Head of caudate nucleus (tissue), 42 donors: ENCODE measurements around the gene HTR4.
"Not testable (repeated sequence)": the region's sequence is repeated elsewhere in the genome, so short reads cannot be mapped to it uniquely, and the experiment has no call there.

Source experiments
- DNase-seq, 42 donors: peaks; one replicate each; pipeline versions ENCODE4 v3.0.0 to v3.0.0-alpha.2; 2020 to 2021; ENCODE audit warnings: mixed read lengths in 7 of 42
- intact Hi-C: fragments of 100-400 bp; cut with DNase I; formaldehyde crosslinking; loops from one replicate; pipeline ENCODE4 v1.15.0; 2022

Gene HTR4

DNA sequence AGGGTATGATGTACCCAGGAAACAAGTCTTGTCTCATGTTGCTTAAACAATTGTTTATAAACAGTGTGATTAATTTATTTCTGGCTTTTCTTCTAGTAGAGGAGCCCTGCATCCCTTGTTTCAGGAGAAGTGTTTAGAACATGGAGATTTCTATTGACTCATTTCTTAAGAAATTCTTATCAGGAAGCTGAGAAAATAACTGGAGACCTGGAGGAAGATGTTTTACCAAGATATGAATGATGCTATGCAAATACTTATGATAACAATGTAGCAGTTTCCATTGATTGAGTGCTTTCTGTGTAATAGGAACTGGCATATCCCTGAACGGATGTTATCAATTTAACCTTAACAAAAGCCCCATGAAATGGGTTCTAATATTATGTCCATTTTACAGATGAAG is 162.0 kb downstream of the HTR4 start:
- intact Hi-C loops = no loop called here
- no peak for DNase-seq

DNA sequence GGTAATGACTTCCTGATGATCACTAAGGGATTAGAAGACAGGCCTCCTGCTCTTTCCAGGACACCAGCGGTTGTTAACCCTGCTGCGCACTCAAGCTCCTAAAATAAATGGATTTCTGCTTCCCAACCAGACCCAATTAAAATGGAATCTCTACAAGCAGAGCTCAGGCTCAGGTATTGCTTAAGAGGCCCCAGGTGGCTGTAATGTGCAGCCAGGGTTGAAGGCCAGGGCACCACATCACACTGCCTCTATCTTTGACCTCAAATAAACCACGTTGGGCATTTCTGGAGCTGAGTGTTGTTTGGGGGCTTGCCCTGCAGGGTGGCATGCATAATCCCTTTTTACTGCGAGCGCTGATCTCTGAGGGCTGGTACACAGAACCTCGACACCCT is 162.5 kb downstream of the HTR4 start:
- no peak for DNase-seq
- intact Hi-C loops = no loop called here

DNA sequence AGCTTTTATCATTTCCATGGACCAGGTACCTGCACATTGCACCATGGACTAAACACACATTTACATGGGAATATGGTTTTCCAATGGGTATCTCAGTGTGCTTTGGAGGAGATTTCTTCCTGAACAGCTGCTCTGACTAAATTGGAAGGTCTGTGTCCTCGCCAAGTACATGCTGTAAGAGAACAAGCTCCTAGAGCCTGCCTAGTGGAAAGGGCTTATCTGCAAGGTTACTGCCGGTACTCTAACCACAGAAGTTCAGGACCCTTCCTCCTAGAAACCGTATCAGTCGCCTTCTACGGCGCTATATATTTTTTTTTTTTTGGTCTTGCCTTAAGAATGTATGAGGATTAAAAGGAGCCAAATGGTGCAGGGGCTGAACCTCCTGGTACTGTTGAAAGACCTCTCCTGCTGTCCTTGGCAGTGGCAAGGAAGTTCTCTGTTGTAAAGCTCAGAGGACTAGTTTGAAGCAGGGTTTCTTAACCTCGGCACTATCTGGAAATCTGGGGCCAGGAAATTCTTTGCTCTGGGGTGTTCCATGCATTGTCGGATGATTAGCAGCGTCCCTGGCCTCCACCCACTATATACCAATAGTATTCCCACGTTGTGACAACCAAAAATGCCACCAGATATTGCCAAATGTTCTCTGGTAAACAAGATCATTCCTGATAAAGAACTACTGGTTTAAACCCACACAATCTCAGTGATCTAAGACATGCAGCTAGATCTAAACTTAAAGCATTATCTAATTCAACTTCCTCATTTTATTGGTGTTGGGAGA is 163.1 kb downstream of the HTR4 start:
- intact Hi-C loops = no loop called here
- DNase-seq = no peak

DNA sequence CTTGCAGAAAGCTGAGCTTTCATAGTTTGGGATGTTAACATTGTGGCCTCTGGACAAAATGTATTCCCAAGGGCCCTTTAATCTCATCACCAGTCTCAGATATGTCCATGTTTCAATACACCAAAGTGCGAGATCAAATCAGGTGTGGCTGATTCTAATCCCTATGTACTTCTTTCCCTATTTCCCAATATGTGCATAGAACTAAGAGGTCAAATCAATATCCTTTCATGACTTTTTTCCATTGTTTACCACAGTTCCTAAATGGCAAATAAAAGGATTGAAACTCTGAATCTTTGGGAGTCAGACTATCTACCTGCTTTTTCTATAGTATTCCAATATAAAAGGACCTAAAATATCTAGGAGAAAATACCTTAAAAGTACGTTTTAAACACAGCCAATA is 165.6 kb downstream of the HTR4 start:
- DNase-seq = no peak
- intact Hi-C loops = no loop called here

DNA sequence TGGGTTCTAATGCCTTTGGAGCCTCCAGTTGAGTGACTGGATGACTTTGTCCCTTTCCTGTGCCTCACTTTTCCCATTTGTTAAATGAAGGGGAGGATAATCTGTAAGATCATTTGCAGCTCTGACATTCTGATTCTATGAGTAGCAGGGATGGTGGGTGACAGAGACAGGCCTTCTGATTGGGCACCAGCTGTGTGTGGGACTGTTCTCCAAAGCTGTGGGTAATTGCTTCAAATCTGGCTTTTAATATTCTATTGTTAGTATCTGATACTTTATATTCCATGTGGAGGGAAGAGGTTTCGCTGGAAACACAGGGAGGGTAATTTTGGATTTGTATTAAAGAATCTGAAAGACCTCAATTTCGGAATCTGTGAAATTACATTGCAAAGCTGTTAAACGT is 167.9 kb downstream of the HTR4 start:
- intact Hi-C loops = no loop called here
- peak in 36 of 42 donors; percentile 19 to 89 (median 65) for DNase-seq

DNA sequence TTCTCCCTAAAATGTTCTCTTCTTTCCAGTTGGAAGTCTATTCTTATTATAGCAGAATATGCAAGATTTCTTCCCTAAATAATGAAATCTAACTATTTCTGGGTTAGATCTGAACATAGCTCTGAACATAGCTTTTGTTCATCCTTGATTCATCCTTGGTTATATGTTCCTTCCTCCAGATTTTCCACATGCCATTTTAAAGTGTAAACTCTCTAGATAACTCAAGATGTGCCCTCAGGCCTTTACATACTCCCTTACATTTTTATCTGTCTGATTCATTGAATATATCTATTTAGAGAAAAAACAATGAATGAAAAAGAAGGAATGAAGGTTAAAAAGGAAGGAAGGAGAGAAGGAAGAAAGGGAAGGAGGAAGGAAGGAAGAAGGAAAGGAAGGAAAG is 169.7 kb downstream of the HTR4 start:
- intact Hi-C loops = no loop called here
- DNase-seq = no peak

DNA sequence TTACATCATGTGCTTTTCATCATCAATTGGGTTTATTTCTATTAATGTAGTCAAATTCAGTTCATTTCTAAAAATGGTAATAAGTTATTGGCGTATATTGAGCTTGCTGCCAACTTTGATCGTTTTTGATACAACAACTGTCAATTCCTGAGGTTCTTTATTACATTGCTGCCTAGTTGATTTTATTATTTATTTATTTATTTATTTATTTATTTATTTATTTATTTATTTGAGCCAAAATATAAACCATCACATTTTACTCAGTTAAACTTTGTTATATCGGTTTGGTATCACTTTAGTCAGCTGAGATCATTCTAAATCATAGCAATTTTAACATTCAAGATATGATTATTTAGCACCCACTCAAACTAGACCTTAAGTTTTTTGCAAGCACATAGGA is 170.6 kb downstream of the HTR4 start:
- no peak for DNase-seq
- intact Hi-C loops = no loop called here

DNA sequence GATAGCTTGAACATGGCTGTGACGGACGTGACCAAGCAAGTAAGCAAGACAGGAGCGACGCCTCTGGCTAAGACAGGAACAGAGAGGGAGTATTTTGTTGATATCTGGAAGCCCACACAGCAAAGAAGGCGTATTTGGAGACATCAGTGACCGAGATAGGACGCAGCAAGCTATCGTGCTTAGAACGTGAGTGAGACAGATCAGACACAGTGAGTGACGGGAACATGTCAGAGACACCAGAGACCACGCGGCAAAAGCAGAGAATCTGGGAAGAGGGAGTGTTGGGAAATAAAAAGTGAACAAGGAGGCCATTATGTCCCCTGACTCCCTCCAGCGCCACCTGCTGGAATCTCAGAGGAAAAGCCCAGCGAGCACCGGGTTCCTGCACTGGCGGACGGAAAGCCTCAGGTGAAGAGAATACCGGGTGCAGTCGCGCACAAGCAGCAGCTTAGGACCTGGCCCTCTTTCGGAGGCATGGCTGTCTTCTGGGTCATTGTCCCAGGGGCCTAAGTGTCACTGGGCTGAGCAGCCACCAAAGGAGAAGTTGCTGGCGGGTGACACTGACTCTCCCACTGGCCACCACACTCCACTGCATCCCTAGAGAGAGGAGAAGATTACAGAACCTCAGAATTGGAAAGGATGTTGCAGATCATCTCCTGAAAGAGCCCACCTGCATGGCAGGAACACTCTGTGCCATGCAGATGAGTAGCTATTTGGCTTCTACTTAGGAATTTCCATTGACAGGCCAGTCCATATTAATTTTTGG is 171.4 kb downstream of the HTR4 start:
- intact Hi-C loops = no loop called here
- peak in 30 of 42 donors; percentile 6 to 80 (median 43) for DNase-seq

DNA sequence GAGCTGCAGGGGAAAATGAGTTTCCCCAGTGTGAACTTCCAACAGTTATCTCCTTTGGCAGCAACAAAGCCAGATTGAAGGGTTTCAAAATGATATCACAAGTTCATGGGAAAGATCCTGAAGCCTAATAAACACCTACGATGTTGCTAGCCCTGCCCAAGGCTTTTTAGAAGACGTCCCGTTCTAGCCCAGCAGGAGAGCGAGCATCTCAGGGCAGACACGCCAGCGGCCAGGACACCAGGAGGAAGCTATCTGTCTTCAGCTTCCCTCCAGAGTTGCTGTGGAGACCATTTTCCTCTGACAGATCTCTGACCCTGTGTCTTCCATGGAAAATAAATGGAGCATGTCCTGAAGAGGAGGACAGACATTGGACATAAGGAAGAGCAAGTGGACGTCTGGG is 172.1 kb downstream of the HTR4 start:
- no peak for DNase-seq
- intact Hi-C loops = no loop called here

DNA sequence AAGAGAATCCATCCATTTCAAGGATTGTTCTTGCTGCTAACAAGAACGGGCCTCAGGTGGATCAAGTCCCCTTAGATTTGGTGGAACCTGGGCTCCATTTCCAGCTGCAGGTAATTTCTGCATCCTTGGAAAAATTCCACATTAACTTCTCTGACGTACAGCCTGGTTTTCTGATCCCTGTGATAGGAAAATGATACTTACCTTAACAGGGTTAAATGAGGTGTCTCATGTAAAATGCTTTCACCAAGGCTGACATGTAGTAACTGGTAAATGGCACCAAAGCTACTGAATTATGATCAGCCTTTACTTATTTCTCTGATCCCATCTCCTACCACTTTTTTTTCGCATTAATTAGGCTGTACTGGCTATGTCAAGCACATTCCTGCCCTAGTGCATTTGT is 176.9 kb downstream of the HTR4 start:
- intact Hi-C loops = no loop called here
- no peak for DNase-seq

DNA sequence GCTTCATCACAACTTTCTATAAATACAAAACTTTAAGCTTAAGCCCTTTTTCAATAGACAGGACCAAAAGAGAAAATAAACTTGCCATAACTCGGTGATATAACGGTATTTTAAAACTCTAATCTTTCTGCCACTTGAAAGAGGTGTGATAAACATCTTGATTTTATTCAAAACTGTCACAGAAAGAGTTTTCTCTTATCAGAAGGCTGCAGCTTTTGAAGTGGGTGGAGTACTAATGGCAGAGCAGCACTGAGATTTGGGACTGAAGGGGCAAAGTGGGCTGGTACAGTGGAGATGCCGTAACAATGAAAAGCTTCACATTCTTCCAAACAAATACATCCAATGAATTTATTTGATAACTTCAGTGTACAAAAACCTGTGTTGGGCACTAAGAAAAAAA is 178.0 kb downstream of the HTR4 start:
- intact Hi-C loops = no loop called here
- DNase-seq = no peak

DNA sequence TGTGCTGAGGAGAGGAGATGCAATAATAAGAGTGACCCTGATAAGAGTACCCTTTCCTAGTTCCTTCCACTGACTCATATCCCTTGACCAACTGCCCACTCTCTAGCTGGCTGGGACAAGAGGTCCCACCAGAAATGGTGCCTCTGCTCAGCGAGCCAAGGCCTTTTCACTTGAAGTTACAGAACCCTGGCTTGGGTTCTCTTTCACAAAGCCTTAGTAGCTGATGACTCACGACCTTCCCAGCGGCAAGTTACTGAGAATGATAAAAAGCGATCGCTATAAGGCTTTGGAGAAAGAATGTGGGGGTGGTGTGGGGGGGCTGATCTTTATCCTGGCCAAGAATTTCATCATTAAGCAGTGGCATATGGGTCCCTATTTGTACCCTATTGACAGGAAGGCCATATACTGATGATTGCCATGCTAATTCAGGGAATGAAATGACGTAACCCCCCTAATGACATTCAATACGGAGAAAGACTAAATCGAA is 180.3 kb downstream of the HTR4 start:
- peak in 27 of 42 donors; percentile 26 to 83 (median 48) for DNase-seq
- intact Hi-C loops = no loop called here

DNA sequence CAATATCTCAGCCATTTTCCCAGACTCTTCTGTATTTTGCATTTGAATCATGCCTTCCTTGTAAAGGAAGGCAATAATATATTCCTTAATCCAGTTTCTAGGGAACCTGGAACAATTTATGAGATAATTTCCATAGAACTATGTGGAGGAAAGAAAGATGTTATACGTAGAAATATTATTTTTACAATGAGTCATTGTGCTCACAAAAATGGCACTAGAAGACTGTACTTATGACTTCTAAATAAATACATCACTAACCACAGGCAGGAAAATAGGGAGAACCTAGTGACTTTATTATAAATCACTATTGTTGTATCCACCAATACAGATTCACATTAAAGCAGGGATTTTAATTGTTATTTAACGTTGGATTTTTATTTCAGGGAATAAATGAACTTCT is 182.9 kb downstream of the HTR4 start:
- DNase-seq = no peak
- intact Hi-C loops = no loop called here

DNA sequence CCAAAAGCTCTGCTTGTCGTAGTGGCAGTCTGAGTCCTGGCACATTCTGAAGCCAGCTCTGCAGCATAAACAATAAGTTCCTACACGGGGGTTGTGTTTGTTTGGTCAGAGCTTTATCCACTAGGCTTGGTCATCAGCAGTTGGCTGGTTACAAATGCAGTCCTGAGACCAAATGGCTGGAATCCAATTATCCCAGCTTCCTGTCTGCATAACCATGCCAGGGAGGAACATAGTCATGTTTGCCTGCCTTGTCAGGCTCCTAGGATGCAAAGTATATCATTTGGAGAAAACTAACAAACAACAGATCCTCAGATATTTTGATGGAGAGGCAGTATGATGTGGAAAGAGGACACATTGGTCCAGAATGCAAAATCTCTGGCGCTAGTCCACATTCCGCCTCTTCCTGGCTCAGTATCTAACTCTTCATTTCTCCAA is 184.8 kb downstream of the HTR4 start:
- DNase-seq = peak in 35 of 42 donors; percentile 15 to 88 (median 57)
- intact Hi-C loops = no loop called here

DNA sequence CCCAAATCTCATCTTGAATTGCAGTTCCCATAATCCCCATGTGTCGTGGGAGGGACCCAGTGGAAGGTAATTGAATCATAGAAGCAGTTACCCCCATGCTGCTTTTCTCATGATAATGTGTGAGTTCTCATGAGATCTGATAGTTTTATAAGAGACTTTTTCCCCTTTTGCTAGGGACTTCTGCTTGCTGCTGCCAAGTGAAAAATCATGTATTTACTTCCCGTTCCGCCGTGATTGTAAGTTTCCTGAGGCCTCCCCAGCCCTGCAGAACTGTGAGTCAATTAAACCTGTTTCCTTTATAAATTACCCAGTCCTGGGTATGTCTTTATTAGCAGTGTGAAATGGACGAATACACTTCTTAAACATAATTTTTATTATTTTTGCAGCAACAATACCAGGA is 185.6 kb downstream of the HTR4 start:
- DNase-seq, intact Hi-C loops: not testable (repeated sequence)

DNA sequence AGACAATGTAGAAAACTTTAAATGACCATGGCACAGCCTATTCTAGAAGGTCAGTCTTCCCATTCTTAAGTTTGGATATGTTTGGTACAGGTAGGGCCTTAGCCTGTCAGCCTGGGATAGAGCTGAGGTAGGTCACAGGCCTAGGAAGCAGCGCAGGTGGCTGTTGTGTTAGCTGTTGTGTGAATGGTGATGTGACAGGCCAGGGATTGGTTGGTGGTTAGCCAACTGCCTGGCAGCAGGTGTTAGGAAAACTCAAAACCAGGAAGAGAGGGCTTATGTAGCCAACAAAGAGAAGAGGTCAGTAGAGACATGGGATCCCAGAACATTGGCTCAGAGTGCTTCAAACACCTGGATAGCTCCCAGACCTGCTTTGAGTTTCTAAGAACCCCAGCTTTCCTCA is 186.4 kb downstream of the HTR4 start:
- DNase-seq = no peak
- intact Hi-C loops = no loop called here

DNA sequence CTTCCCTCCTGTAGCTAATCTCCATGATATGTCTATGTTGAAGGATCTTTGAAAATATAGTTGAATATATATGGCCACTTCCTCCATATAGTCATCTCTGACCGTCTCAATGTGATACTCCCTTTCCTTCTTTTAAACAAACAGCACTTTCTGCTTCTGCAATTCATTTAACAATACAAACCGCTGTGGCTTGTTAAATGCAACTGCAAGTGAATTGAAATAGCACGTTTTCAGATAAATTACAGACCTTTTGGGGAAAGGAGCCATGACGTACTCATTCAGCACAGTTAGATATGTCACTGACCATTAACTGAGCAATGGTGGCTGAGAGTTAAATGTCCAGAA is 188.1 kb downstream of the HTR4 start:
- intact Hi-C loops = no loop called here
- DNase-seq = no peak

DNA sequence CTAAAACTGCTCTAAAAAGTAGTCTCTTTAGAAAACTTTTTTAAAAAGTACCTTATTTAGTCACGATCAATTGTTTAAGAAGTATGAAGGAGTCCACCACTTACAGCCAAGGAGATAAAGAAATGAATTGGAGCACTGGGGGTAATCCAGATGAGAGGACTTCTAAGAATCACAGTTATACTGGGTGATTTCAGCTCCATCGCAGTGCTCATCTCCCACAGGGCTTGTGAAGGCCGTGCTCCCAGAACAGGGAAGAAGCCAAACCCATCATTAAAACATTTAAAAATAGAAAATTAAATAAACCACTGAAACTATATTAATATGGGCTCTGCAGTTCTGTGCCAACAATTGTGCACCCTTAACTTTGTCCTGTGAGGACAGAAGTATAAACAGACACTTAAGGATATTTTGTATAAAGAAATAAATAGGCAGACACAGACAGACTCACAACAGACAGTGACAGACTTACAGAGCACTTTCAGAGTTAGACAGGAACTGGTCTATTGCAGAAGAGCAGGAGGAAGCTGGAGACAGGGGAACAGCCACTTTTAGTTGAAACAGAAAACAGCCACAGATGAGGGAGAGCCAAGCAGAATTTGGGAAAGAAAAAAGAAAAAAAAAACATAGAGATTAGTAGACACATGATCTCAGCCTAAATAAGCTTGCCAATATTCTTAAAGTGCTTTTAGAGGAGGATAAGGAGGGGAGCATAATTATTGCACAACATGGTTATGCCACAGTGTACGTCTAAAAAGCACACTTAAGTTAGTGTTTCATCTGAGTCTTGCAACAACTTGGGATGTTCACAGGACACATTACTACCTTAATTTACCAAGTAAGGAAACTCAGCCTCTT is 188.7 kb downstream of the HTR4 start:
- DNase-seq = no peak
- intact Hi-C loops = no loop called here

DNA sequence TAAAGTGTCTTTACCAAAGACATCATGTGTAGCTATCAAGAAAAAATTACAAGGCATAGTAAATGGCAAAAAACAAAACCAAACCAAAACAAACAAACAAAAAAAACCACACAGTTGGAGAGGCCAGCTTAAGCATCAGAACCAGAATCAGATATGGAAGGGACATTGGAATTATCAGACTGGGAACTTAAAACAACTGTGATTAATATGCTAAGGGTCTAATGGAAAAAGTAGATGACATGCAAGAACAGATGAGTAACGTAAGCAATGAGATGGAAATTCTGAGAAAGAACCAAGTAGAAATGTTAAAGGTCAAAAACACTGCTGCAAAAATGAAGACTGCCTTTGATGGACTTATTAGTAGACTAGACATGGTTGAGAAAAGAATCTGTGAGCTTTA is 194.7 kb downstream of the HTR4 start:
- no peak for DNase-seq
- intact Hi-C loops = no loop called here
